GM12878 (cell line): Measurements from ENCODE around the gene PLG.
"Not testable (repeated sequence)": the region's sequence is repeated elsewhere in the genome, so short reads cannot be mapped to it uniquely, and the experiment has no call there.

Experiments
- EP300 ChIP-seq, 2 experiments: fragments of 150-350 bp in 1 of 2; IDR thresholded peaks; 2 replicates each; pipeline ENCODE4 v1.6.1; 2011 to 2012; ENCODE audit warnings: low read depth in 2 of 2, low read length in 2 of 2, borderline replicate concordance in 1 of 2, improper control_type of control experiment in 1 of 2, inconsistent platforms in 1 of 2; ENCODE audit not compliant: control insufficient read depth in 1 of 2
- HDGF ChIP-seq: fragments of 450-650 bp; IDR thresholded peaks from 2 replicates; pipeline ENCODE4 v1.6.1; 2016; ENCODE audit warnings: antibody characterized with exemption
- MTA2 ChIP-seq: fragments of 450-650 bp; IDR thresholded peaks from 2 replicates; pipeline ENCODE4 v1.6.1; 2016; ENCODE audit warnings: low read depth, mild to moderate bottlenecking, moderate library complexity
- NR2C2 ChIP-seq: IDR thresholded peaks from 2 replicates; pipeline ENCODE4 v1.6.1; 2011; ENCODE audit warnings: borderline replicate concordance, low read depth; ENCODE audit not compliant: control insufficient read depth, insufficient read length
- POLR2A ChIP-seq: IDR thresholded peaks from 2 replicates; pipeline ENCODE4 v1.6.1; 2011; ENCODE audit warnings: low read depth, mild to moderate bottlenecking, low read length
- POLR2AphosphoS5 ChIP-seq: IDR thresholded peaks from 2 replicates; pipeline ENCODE4 v1.6.1; 2011; ENCODE audit warnings: mild to moderate bottlenecking, low read length, inconsistent platforms
- RAD21 ChIP-seq: IDR thresholded peaks from 2 replicates; pipeline ENCODE4 v1.6.1; 2011; ENCODE audit warnings: mild to moderate bottlenecking, low read depth, low read length, moderate library complexity; ENCODE audit not compliant: insufficient read depth
- SRF ChIP-seq, 2 experiments: IDR thresholded peaks; 2 replicates each; pipeline ENCODE4 v1.6.1; 2011; ENCODE audit warnings: low read depth in 2 of 2, low read length in 2 of 2, mild to moderate bottlenecking in 1 of 2, moderate library complexity in 1 of 2
- TAF1 ChIP-seq: IDR thresholded peaks from 2 replicates; pipeline ENCODE4 v1.6.1; 2011; ENCODE audit warnings: mild to moderate bottlenecking, low read depth, low read length, borderline replicate concordance
- ZNF24 ChIP-seq: fragments of 450-650 bp; IDR thresholded peaks from 2 replicates; pipeline ENCODE4 v1.6.1; 2017; ENCODE audit warnings: antibody characterized with exemption, mild to moderate bottlenecking
- ZNF274 ChIP-seq: IDR thresholded peaks from one replicate; pipeline ENCODE4 v1.8.0; 2011; ENCODE audit not compliant: insufficient read length, insufficient read depth
- TF ChIP-seq, protein P1 (sequence below), 3 experiments: IDR thresholded peaks in 2 of 3; conservative IDR thresholded peaks in 1 of 3; 2 replicates each; pipeline ENCODE4 v1.5.1; 2011; ENCODE audit warnings: low read depth in 3 of 3, low read length in 3 of 3, mild to moderate bottlenecking in 3 of 3, control low read depth in 2 of 3, moderate library complexity in 2 of 3, inconsistent platforms in 1 of 3, mixed read lengths in 1 of 3; ENCODE audit not compliant: control insufficient read depth in 2 of 3, insufficient read depth in 1 of 3; ENCODE audit errors: extremely low read depth in 1 of 3
- TF ChIP-seq, protein P2 (sequence below): fragments of 450-650 bp; IDR thresholded peaks from 2 replicates; pipeline ENCODE4 v1.6.1; 2017; ENCODE audit warnings: low read depth, mild to moderate bottlenecking, moderate library complexity
- TF ChIP-seq, protein P3 (sequence below): fragments of 450-650 bp; IDR thresholded peaks from 2 replicates; pipeline ENCODE4 v1.6.1; 2017; ENCODE audit warnings: mild to moderate bottlenecking, moderate library complexity

DNA sequence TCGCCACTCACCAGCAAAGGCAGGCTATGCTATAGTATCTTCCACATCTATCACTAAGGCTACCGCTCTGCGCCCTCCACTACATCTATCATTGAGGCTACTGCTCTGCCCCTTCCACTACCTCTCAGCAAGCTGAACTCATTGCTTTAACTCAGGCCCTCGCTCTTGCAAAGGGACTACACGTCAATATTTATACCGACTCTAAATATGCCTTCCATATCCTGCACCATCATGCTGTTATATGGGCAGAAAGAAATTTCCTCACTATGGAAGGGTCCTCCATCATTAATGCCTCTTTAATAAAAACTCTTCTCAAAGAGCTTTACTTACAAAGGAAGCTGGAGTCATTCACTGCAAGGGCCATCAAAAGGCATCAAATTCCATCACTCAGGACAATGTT lies 77.1 kb downstream of the PLG start:
- TF ChIP-seq POLR2A; NR2C2; ZNF24; SRF (IDR thresholded peaks at IDR 0.05; ENCODE audit: low read depth in 2 of 2, low read length in 2 of 2); HDGF; POLR2AphosphoS5; ZNF274; RAD21; TAF1; EP300 (IDR thresholded peaks at IDR 0.05; ENCODE audit: borderline replicate concordance in 1 of 2, control insufficient read depth in 1 of 2, low read depth in 2 of 2, low read length in 2 of 2); MTA2: not testable (repeated sequence)
- TF ChIP-seq, protein P1, sequence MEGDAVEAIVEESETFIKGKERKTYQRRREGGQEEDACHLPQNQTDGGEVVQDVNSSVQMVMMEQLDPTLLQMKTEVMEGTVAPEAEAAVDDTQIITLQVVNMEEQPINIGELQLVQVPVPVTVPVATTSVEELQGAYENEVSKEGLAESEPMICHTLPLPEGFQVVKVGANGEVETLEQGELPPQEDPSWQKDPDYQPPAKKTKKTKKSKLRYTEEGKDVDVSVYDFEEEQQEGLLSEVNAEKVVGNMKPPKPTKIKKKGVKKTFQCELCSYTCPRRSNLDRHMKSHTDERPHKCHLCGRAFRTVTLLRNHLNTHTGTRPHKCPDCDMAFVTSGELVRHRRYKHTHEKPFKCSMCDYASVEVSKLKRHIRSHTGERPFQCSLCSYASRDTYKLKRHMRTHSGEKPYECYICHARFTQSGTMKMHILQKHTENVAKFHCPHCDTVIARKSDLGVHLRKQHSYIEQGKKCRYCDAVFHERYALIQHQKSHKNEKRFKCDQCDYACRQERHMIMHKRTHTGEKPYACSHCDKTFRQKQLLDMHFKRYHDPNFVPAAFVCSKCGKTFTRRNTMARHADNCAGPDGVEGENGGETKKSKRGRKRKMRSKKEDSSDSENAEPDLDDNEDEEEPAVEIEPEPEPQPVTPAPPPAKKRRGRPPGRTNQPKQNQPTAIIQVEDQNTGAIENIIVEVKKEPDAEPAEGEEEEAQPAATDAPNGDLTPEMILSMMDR (IDR thresholded peaks at IDR 0.05 in 2 of 3, conservative IDR thresholded peaks at IDR 0.05 in 1 of 3; ENCODE audit: control insufficient read depth in 2 of 3, extremely low read depth in 1 of 3, insufficient read depth in 1 of 3, low read depth in 3 of 3, low read length in 3 of 3), result not testable (repeated sequence)
- TF ChIP-seq, protein P2, sequence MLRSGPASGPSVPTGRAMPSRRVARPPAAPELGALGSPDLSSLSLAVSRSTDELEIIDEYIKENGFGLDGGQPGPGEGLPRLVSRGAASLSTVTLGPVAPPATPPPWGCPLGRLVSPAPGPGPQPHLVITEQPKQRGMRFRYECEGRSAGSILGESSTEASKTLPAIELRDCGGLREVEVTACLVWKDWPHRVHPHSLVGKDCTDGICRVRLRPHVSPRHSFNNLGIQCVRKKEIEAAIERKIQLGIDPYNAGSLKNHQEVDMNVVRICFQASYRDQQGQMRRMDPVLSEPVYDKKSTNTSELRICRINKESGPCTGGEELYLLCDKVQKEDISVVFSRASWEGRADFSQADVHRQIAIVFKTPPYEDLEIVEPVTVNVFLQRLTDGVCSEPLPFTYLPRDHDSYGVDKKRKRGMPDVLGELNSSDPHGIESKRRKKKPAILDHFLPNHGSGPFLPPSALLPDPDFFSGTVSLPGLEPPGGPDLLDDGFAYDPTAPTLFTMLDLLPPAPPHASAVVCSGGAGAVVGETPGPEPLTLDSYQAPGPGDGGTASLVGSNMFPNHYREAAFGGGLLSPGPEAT, result not testable (repeated sequence)
- TF ChIP-seq, protein P3, sequence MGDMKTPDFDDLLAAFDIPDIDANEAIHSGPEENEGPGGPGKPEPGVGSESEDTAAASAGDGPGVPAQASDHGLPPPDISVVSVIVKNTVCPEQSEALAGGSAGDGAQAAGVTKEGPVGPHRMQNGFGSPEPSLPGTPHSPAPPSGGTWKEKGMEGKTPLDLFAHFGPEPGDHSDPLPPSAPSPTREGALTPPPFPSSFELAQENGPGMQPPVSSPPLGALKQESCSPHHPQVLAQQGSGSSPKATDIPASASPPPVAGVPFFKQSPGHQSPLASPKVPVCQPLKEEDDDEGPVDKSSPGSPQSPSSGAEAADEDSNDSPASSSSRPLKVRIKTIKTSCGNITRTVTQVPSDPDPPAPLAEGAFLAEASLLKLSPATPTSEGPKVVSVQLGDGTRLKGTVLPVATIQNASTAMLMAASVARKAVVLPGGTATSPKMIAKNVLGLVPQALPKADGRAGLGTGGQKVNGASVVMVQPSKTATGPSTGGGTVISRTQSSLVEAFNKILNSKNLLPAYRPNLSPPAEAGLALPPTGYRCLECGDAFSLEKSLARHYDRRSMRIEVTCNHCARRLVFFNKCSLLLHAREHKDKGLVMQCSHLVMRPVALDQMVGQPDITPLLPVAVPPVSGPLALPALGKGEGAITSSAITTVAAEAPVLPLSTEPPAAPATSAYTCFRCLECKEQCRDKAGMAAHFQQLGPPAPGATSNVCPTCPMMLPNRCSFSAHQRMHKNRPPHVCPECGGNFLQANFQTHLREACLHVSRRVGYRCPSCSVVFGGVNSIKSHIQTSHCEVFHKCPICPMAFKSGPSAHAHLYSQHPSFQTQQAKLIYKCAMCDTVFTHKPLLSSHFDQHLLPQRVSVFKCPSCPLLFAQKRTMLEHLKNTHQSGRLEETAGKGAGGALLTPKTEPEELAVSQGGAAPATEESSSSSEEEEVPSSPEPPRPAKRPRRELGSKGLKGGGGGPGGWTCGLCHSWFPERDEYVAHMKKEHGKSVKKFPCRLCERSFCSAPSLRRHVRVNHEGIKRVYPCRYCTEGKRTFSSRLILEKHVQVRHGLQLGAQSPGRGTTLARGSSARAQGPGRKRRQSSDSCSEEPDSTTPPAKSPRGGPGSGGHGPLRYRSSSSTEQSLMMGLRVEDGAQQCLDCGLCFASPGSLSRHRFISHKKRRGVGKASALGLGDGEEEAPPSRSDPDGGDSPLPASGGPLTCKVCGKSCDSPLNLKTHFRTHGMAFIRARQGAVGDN, result not testable (repeated sequence)
